Measurements from ENCODE around the gene LTBP2.
A peak's percentile ranks its signal among the peaks of the same experiment; 100 is the strongest.

Gene LTBP2

DNA sequence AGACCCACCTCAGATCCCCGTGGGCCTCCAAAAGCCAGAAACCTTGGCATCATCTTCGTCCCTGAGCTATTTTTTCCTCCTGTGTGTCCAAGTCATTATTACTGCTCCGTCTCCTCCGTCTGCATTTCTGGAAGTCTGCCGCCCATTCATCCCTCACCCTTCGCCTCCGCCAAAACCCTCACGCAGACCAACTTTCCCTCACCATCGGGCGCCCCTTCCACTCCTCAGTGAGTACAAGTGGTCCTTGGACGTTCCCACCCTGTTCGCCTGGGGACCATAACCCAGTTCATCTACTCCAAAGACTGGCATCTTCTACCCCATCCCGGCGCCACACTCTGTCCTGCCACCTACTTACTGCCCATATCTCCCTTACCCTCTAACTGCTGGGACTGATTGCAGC is 3.7 kb upstream of the LTBP2 start:
- H3K36me3 ChIP-seq (ENCODE audit: control insufficient read depth in 2 of 2, insufficient read depth in 1 of 2, low read length in 2 of 2) = no peaks in the 10 kb centered on the region
- TF ChIP-seq ZFP41 (tag by site-specific recombination; IDR thresholded peaks at IDR 0.05; ENCODE audit: borderline replicate concordance) (no peak), ZSCAN4 (tag by site-specific recombination; IDR thresholded peaks at IDR 0.05) (no peak), ZBTB7A (tag by site-specific recombination; IDR thresholded peaks at IDR 0.05; ENCODE audit: low read depth) (no peak), ZNF792 (tag by site-specific recombination; IDR thresholded peaks at IDR 0.05) (no peak), ZNF704 (tag by site-specific recombination; IDR thresholded peaks at IDR 0.05) (no peak), ZBTB21 (tag by site-specific recombination; IDR thresholded peaks at IDR 0.05) (no peak), ZNF214 (tag by site-specific recombination; IDR thresholded peaks at IDR 0.05; ENCODE audit: borderline replicate concordance) (no peak)
- TF ChIP-seq, protein P1, sequence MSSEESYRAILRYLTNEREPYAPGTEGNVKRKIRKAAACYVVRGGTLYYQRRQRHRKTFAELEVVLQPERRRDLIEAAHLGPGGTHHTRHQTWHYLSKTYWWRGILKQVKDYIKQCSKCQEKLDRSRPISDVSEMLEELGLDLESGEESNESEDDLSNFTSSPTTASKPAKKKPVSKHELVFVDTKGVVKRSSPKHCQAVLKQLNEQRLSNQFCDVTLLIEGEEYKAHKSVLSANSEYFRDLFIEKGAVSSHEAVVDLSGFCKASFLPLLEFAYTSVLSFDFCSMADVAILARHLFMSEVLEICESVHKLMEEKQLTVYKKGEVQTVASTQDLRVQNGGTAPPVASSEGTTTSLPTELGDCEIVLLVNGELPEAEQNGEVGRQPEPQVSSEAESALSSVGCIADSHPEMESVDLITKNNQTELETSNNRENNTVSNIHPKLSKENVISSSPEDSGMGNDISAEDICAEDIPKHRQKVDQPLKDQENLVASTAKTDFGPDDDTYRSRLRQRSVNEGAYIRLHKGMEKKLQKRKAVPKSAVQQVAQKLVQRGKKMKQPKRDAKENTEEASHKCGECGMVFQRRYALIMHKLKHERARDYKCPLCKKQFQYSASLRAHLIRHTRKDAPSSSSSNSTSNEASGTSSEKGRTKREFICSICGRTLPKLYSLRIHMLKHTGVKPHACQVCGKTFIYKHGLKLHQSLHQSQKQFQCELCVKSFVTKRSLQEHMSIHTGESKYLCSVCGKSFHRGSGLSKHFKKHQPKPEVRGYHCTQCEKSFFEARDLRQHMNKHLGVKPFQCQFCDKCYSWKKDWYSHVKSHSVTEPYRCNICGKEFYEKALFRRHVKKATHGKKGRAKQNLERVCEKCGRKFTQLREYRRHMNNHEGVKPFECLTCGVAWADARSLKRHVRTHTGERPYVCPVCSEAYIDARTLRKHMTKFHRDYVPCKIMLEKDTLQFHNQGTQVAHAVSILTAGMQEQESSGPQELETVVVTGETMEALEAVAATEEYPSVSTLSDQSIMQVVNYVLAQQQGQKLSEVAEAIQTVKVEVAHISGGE (tag by site-specific recombination; conservative IDR thresholded peaks at IDR 0.05; ENCODE audit: low read depth) = no peak
- peaks cover 3% of the 10 kb centered on the region; the same call in 1 of the 2 replicates for H3K4me1 ChIP-seq (ENCODE audit: control insufficient read depth, insufficient read depth, low read length)
- CTCF ChIA-PET = interaction anchor here (0.6 to 1.4 kb wide), 3 partner anchors 8 to 524 kb away, joined by 3 to 6 read pairs (median 5); no protein-coding TSS in a partner anchor
- POLR2A ChIA-PET = no interaction called here
- no peak overlapping the region for H3K27ac ChIP-seq (ENCODE audit: extremely low read depth, low read depth, low read length)
- H3K4me3 ChIP-seq (ENCODE audit: low read depth, low read length) = no peak overlapping the region
- H3K9me3 ChIP-seq (ENCODE audit: control insufficient read depth, insufficient read depth, low read depth, low read length) = no peaks in the 10 kb centered on the region

DNA sequence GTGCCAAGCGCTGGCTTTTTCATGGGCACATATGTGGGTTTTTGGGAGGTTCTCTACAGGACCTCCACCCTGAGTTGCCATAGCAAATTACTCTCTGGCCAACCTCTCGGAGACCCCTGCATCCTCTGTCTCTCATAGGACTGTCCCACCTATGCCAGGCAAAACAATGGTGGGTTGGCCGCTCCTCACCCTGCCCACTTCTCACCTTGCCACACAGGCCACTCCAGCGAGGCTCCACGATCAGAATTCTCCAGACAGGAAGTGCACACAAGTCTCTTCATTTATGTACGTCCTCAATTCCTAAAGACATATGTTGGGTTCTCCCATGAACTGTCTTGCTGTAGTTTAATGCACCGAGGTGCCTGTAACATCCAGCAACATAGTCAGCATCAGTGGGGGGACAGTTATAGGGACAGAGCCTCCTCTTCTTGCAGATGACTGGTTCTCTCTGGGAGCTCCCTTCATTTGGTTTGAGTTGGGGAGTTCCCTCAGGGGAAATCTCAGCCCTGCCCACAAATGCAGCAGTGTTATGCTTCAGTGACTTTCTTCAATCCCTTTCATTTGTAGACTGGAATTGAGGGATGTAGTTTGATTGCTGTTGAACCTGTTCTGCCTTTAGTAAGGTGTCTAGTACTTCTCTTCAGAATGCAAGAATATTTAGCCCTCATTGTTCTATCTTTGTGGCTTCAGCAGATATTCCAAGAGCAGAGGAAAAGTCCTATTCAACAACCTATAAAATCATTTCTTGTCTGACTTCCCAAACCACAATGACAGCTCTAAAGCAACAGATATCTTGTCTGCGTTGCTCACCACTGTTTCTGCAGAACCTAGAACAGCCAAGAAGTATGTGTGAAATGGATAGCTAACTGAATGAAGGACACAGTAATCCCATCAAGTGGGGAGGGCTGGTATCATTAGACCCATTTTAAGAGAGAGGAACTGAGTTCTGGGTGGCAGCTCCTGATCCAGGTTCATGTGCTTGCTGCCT is 2.8 kb upstream of the LTBP2 start:
- CTCF ChIA-PET = interaction anchor here (0.7 to 1.4 kb wide), 2 partner anchors 9 to 30 kb away, joined by 5 to 6 read pairs; no protein-coding TSS in a partner anchor
- no peak overlapping the region for H3K27ac ChIP-seq (ENCODE audit: extremely low read depth, low read depth, low read length)
- no peak overlapping the region for H3K4me3 ChIP-seq (ENCODE audit: low read depth, low read length)
- POLR2A ChIA-PET = no interaction called here
- peaks cover 3% of the 10 kb centered on the region; the same call in 1 of the 2 replicates for H3K4me1 ChIP-seq (ENCODE audit: control insufficient read depth, insufficient read depth, low read length)
- H3K36me3 ChIP-seq (ENCODE audit: control insufficient read depth in 2 of 2, insufficient read depth in 1 of 2, low read length in 2 of 2) = no peaks in the 10 kb centered on the region
- H3K9me3 ChIP-seq (ENCODE audit: control insufficient read depth, insufficient read depth, low read depth, low read length) = no peaks in the 10 kb centered on the region
- TF ChIP-seq ZNF404 (tag by site-specific recombination; IDR thresholded peaks at IDR 0.05) = no peak
- TF ChIP-seq ZBTB20 (tag by site-specific recombination; IDR thresholded peaks at IDR 0.05) = no peak
- TF ChIP-seq ZNF658 (tag by site-specific recombination; IDR thresholded peaks at IDR 0.05) = no peak
- no peak for TF ChIP-seq ZNF561 (tag by site-specific recombination; IDR thresholded peaks at IDR 0.05; ENCODE audit: borderline replicate concordance)

DNA sequence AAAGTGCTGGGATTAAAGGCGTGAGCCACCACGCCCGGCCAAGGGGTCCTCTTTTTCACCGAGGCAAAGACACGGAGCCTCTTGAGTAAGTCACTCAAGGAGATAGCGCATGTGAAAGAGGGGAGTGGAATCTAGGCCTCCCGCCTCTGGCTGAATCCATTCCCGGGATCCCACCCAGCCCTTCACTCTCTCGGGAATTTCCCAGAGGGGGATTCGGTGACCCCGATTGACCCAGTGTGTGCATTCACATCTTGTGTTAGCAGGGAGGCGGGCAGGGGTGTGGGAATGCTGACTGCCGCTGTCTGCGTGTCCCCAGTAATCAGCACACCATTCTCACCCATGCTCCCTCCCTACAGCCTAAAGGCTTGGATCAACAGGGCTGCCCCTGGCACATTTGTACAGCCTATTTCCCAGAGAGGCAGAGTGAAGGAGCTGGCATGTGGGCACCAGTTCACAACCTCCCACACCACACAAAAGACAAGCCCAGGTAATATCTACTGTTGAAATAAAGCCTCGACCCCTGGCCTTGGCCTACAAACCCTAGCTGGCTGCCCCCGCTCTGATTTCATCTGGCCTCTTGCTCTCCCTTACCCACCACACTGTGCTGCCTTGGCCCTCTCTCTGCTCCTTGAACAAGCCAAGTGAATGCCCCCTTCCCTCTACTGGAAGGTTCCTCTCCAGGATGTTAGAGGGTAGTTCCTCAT is 1.3 kb upstream of the LTBP2 start:
- Histone ChIP-seq H3K27ac (ENCODE audit: extremely low read depth, low read depth, low read length) (no peak overlapping the region), H3K4me1 (ENCODE audit: control insufficient read depth, insufficient read depth, low read length) (peaks cover 3% of the 10 kb centered on the region; the same call in 1 of the 2 replicates), H3K9me3 (ENCODE audit: control insufficient read depth, insufficient read depth, low read depth, low read length) (no peaks in the 10 kb centered on the region), H3K36me3 (ENCODE audit: control insufficient read depth in 2 of 2, insufficient read depth in 1 of 2, low read length in 2 of 2) (no peaks in the 10 kb centered on the region), H3K4me3 (ENCODE audit: low read depth, low read length) (no peak overlapping the region)
- CTCF ChIA-PET = interaction anchor here (0.6 to 3.2 kb wide), 27 partner anchors 8 to 669 kb away, joined by 3 to 18 read pairs (median 4); partner anchors contain the start of genes ABCD4 and SYNDIG1L
- POLR2A ChIA-PET = no interaction called here
- TF ChIP-seq KLF17 (tag by site-specific recombination; IDR thresholded peaks at IDR 0.05) = no peak
- TF ChIP-seq, protein P2, sequence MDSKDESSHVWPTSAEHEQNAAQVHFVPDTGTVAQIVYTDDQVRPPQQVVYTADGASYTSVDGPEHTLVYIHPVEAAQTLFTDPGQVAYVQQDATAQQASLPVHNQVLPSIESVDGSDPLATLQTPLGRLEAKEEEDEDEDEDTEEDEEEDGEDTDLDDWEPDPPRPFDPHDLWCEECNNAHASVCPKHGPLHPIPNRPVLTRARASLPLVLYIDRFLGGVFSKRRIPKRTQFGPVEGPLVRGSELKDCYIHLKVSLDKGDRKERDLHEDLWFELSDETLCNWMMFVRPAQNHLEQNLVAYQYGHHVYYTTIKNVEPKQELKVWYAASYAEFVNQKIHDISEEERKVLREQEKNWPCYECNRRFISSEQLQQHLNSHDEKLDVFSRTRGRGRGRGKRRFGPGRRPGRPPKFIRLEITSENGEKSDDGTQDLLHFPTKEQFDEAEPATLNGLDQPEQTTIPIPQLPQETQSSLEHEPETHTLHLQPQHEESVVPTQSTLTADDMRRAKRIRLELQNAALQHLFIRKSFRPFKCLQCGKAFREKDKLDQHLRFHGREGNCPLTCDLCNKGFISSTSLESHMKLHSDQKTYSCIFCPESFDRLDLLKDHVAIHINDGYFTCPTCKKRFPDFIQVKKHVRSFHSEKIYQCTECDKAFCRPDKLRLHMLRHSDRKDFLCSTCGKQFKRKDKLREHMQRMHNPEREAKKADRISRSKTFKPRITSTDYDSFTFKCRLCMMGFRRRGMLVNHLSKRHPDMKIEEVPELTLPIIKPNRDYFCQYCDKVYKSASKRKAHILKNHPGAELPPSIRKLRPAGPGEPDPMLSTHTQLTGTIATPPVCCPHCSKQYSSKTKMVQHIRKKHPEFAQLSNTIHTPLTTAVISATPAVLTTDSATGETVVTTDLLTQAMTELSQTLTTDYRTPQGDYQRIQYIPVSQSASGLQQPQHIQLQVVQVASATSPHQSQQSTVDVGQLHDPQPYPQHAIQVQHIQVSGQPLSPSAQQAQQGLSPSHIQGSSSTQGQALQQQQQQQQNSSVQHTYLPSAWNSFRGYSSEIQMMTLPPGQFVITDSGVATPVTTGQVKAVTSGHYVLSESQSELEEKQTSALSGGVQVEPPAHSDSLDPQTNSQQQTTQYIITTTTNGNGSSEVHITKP (tag by site-specific recombination; IDR thresholded peaks at IDR 0.05) = 0 out of 2 replicates have a peak, but pooled peaks have one; percentile 11
- no peak for TF ChIP-seq ZNF658 (tag by site-specific recombination; IDR thresholded peaks at IDR 0.05)
- TF ChIP-seq HOXC10 (CRISPR knock-in tag; IDR thresholded peaks at IDR 0.05) = no peak
